ENCODE results near the gene KBTBD6.

The KBTBD6 gene

DNA sequence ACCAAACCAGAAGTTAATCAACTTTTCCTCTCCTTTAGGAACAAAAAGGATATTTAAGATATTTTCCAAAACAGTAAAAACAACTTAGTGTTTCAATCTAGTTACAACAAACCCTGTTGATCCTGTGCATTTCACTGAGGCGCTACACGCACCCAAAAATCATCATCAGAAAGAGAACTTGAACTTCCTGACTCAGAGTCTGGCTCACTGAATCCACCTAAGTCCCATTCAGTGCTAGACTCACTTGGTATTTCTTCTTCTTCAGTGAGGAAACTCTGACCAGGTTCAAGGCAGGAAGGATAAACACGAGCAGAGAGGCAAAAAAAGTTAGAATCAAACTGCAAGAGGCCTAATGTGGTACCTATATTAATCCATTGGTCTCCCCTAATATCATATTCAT, 2.2 kb downstream of the KBTBD6 start:
- ATAC-seq, result no peak
- TF ChIP-seq, protein P1, sequence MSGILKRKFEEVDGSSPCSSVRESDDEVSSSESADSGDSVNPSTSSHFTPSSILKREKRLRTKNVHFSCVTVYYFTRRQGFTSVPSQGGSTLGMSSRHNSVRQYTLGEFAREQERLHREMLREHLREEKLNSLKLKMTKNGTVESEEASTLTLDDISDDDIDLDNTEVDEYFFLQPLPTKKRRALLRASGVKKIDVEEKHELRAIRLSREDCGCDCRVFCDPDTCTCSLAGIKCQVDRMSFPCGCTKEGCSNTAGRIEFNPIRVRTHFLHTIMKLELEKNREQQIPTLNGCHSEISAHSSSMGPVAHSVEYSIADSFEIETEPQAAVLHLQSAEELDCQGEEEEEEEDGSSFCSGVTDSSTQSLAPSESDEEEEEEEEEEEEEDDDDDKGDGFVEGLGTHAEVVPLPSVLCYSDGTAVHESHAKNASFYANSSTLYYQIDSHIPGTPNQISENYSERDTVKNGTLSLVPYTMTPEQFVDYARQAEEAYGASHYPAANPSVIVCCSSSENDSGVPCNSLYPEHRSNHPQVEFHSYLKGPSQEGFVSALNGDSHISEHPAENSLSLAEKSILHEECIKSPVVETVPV (CRISPR knock-in tag; IDR thresholded peaks at IDR 0.05), result no peak
- TF ChIP-seq RARB (CRISPR knock-in tag; IDR thresholded peaks at IDR 0.05) (no peak), ZC3H10 (CRISPR knock-in tag; IDR thresholded peaks at IDR 0.05) (no peak), GLIS3 (CRISPR knock-in tag; IDR thresholded peaks at IDR 0.05) (no peak), ZNF70 (CRISPR knock-in tag; IDR thresholded peaks at IDR 0.05) (no peak), TOX (CRISPR knock-in tag; IDR thresholded peaks at IDR 0.05; ENCODE audit: borderline replicate concordance) (no peak), SNAI2 (CRISPR knock-in tag; IDR thresholded peaks at IDR 0.05) (no peak), PPARA (CRISPR knock-in tag; IDR thresholded peaks at IDR 0.05; ENCODE audit: borderline replicate concordance) (no peak), TCF4 (CRISPR knock-in tag; IDR thresholded peaks at IDR 0.05; ENCODE audit: borderline replicate concordance) (no peak), BACH2 (CRISPR knock-in tag; IDR thresholded peaks at IDR 0.05; ENCODE audit: borderline replicate concordance) (no peak), ARNTL (CRISPR knock-in tag; IDR thresholded peaks at IDR 0.05; ENCODE audit: borderline replicate concordance, low read depth) (no peak), ZFP3 (CRISPR knock-in tag; IDR thresholded peaks at IDR 0.05) (no peak), ZFP30 (CRISPR knock-in tag; IDR thresholded peaks at IDR 0.05) (no peak), ISL1 (CRISPR knock-in tag; IDR thresholded peaks at IDR 0.05) (no peak), ZNF565 (CRISPR knock-in tag; conservative IDR thresholded peaks at IDR 0.05; ENCODE audit: low read depth) (no peak)
- TF ChIP-seq, protein P2, sequence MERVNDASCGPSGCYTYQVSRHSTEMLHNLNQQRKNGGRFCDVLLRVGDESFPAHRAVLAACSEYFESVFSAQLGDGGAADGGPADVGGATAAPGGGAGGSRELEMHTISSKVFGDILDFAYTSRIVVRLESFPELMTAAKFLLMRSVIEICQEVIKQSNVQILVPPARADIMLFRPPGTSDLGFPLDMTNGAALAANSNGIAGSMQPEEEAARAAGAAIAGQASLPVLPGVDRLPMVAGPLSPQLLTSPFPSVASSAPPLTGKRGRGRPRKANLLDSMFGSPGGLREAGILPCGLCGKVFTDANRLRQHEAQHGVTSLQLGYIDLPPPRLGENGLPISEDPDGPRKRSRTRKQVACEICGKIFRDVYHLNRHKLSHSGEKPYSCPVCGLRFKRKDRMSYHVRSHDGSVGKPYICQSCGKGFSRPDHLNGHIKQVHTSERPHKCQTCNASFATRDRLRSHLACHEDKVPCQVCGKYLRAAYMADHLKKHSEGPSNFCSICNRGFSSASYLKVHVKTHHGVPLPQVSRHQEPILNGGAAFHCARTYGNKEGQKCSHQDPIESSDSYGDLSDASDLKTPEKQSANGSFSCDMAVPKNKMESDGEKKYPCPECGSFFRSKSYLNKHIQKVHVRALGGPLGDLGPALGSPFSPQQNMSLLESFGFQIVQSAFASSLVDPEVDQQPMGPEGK (CRISPR knock-in tag; IDR thresholded peaks at IDR 0.05; ENCODE audit: borderline replicate concordance), result no peak
- TF ChIP-seq, protein P3, sequence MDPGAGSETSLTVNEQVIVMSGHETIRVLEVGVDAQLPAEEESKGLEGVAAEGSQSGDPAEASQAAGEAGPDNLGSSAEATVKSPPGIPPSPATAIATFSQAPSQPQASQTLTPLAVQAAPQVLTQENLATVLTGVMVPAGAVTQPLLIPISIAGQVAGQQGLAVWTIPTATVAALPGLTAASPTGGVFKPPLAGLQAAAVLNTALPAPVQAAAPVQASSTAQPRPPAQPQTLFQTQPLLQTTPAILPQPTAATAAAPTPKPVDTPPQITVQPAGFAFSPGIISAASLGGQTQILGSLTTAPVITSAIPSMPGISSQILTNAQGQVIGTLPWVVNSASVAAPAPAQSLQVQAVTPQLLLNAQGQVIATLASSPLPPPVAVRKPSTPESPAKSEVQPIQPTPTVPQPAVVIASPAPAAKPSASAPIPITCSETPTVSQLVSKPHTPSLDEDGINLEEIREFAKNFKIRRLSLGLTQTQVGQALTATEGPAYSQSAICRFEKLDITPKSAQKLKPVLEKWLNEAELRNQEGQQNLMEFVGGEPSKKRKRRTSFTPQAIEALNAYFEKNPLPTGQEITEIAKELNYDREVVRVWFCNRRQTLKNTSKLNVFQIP (CRISPR knock-in tag; IDR thresholded peaks at IDR 0.05; ENCODE audit: borderline replicate concordance, low read depth), result no peak
- TF ChIP-seq, protein P4, sequence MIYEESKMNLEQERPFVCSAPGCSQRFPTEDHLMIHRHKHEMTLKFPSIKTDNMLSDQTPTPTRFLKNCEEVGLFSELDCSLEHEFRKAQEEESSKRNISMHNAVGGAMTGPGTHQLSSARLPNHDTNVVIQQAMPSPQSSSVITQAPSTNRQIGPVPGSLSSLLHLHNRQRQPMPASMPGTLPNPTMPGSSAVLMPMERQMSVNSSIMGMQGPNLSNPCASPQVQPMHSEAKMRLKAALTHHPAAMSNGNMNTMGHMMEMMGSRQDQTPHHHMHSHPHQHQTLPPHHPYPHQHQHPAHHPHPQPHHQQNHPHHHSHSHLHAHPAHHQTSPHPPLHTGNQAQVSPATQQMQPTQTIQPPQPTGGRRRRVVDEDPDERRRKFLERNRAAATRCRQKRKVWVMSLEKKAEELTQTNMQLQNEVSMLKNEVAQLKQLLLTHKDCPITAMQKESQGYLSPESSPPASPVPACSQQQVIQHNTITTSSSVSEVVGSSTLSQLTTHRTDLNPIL (CRISPR knock-in tag; IDR thresholded peaks at IDR 0.05; ENCODE audit: low read depth), result no peak

DNA sequence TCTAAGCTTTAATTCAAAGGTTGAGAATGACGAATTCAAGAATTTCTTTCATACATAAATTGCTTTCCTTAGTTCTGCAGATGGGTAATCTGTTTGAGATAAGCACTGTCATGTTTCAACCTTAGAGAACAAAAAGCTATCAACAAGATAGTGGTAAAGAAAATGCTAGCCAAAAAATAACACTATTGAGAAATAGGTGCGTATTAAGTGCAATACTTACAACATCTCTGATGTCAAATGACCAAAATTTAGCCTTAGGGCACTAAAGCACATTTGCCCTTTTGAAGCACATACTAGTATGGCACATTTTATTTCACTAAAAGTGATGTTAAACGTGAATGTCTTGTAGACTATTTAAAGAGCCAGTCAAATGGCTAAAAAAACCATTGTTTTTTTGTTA, 4.9 kb downstream of the KBTBD6 start:
- ATAC-seq, result no peak
- TF ChIP-seq, protein P1 (CRISPR knock-in tag; IDR thresholded peaks at IDR 0.05), result no peak
- TF ChIP-seq ARNTL (CRISPR knock-in tag; IDR thresholded peaks at IDR 0.05; ENCODE audit: borderline replicate concordance, low read depth) (no peak), ZFP3 (CRISPR knock-in tag; IDR thresholded peaks at IDR 0.05) (no peak)

DNA sequence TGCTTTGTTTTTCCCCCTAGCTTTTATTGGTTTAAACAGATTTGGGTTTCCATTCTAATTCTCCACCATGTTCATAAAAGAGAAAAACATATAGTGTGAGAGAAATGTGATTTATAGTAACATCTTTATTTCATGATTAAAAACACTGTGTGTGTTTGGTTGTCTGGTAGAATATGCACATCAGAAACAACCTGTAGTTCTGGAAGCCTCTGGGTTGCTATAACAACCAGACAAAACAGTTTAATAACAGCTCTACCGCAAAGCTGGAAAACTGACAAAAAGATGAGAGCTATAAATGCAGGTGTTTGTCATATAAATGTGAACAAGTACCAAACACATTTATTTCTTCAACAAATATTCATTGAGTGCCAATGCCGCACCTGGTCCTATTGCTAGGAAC, 9.8 kb downstream of the KBTBD6 start:
- no peak for TF ChIP-seq ZNF70 (CRISPR knock-in tag; IDR thresholded peaks at IDR 0.05)
- TF ChIP-seq, protein P1 (CRISPR knock-in tag; IDR thresholded peaks at IDR 0.05), result no peak
- no peak for TF ChIP-seq ZC3H10 (CRISPR knock-in tag; IDR thresholded peaks at IDR 0.05)
- no peak for TF ChIP-seq CSDC2 (CRISPR knock-in tag; IDR thresholded peaks at IDR 0.05)
- no peak for TF ChIP-seq SNAI2 (CRISPR knock-in tag; IDR thresholded peaks at IDR 0.05)
- TF ChIP-seq, protein P5, sequence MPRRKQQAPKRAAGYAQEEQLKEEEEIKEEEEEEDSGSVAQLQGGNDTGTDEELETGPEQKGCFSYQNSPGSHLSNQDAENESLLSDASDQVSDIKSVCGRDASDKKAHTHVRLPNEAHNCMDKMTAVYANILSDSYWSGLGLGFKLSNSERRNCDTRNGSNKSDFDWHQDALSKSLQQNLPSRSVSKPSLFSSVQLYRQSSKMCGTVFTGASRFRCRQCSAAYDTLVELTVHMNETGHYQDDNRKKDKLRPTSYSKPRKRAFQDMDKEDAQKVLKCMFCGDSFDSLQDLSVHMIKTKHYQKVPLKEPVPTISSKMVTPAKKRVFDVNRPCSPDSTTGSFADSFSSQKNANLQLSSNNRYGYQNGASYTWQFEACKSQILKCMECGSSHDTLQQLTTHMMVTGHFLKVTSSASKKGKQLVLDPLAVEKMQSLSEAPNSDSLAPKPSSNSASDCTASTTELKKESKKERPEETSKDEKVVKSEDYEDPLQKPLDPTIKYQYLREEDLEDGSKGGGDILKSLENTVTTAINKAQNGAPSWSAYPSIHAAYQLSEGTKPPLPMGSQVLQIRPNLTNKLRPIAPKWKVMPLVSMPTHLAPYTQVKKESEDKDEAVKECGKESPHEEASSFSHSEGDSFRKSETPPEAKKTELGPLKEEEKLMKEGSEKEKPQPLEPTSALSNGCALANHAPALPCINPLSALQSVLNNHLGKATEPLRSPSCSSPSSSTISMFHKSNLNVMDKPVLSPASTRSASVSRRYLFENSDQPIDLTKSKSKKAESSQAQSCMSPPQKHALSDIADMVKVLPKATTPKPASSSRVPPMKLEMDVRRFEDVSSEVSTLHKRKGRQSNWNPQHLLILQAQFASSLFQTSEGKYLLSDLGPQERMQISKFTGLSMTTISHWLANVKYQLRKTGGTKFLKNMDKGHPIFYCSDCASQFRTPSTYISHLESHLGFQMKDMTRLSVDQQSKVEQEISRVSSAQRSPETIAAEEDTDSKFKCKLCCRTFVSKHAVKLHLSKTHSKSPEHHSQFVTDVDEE (CRISPR knock-in tag; IDR thresholded peaks at IDR 0.05), result no peak
- no peak for TF ChIP-seq ZFP3 (CRISPR knock-in tag; IDR thresholded peaks at IDR 0.05)
- TF ChIP-seq, protein P4 (CRISPR knock-in tag; IDR thresholded peaks at IDR 0.05; ENCODE audit: low read depth), result no peak
- no peak for TF ChIP-seq ZFP30 (CRISPR knock-in tag; IDR thresholded peaks at IDR 0.05)
- no peak for TF ChIP-seq ZNF565 (CRISPR knock-in tag; conservative IDR thresholded peaks at IDR 0.05; ENCODE audit: low read depth)
- TF ChIP-seq RARB (CRISPR knock-in tag; IDR thresholded peaks at IDR 0.05), result no peak
- ATAC-seq, result no peak
